ENCODE measurements around the gene PHACTR1. TPM values are rescaled to one million over a fixed set of nuclear protein-coding genes. Genes with fewer than 3 reads are reported as not detected.

Gene PHACTR1
- total RNA-seq, 4 donors from 2014 or later = 12.6 to 17.7 (median 17.1) TPM

- DNase-seq (ENCODE audit: low spot score) (no peak), ATAC-seq (ENCODE audit: low FRiP score) (no peak)
- TF ChIP-seq CTCF (IDR thresholded peaks at IDR 0.05) = no peak
Measured at GRCh38 chr6:12893036-12893435, 176.5 kb downstream of the PHACTR1 start.

- ATAC-seq (ENCODE audit: low FRiP score) (no peak), DNase-seq (ENCODE audit: low spot score) (no peak)
Measured at GRCh38 chr6:12895721-12896120, 179.2 kb downstream of the PHACTR1 start.

GRCh38 chr6:12896208-12896733 lies 179.7 kb downstream of the PHACTR1 start:
- no peak for TF ChIP-seq CTCF (IDR thresholded peaks at IDR 0.05)
- DNase-seq (ENCODE audit: low spot score) (no peak), ATAC-seq (ENCODE audit: low FRiP score) (no peak)

More at GRCh38 chr6:12895721-12896120, 179.2 kb downstream of the PHACTR1 start:
- TF ChIP-seq CTCF (IDR thresholded peaks at IDR 0.05) = no peak

GRCh38 chr6:12898603-12899002 lies 182.0 kb downstream of the PHACTR1 start:
- ATAC-seq (ENCODE audit: low FRiP score) (no peak), DNase-seq (ENCODE audit: low spot score) (no peak)
- no peak for TF ChIP-seq CTCF (IDR thresholded peaks at IDR 0.05)

- no peak for DNase-seq (ENCODE audit: low spot score)
- no peak for TF ChIP-seq CTCF (IDR thresholded peaks at IDR 0.05)
- no peak for ATAC-seq (ENCODE audit: low FRiP score)
Measured at GRCh38 chr6:12899046-12899833, 182.7 kb downstream of the PHACTR1 start.

GRCh38 chr6:12903246-12903645 lies 186.7 kb downstream of the PHACTR1 start:
- DNase-seq (ENCODE audit: low spot score) (no peak), ATAC-seq (ENCODE audit: low FRiP score) (no peak)
- TF ChIP-seq CTCF (IDR thresholded peaks at IDR 0.05) = no peak

GRCh38 chr6:12909833-12910232 lies 193.3 kb downstream of the PHACTR1 start:
- no peak for TF ChIP-seq CTCF (IDR thresholded peaks at IDR 0.05)
- DNase-seq (ENCODE audit: low spot score) (no peak), ATAC-seq (ENCODE audit: low FRiP score) (no peak)
